Hepatocyte (in vitro differentiated cells): Measurements from ENCODE around the gene C19orf25. TPM values are rescaled to one million over a fixed set of nuclear protein-coding genes. Genes with fewer than 3 reads are reported as not detected.

ENCODE experiments used
- DNase-seq: peaks from one replicate; pipeline ENCODE4 v3.0.0-alpha.2; 2016; ENCODE audit warnings: low spot score
- H2AFZ ChIP-seq: fragments of 200-600 bp; sonication (generic); 2 replicates; pipeline ENCODE4 v1.6.0; 2016; ENCODE audit warnings: antibody characterized with exemption, mild to moderate bottlenecking
- H3K27ac ChIP-seq: fragments of 200-600 bp; sonication (generic); 2 replicates; pipeline ENCODE4 v1.5.1; 2016; ENCODE audit warnings: mild to moderate bottlenecking
- H3K27me3 ChIP-seq: fragments of 200-600 bp; sonication (generic); 2 replicates; pipeline ENCODE4 v1.6.1; 2016
- H3K36me3 ChIP-seq: fragments of 200-600 bp; sonication (generic); replicated peaks from 2 replicates; pipeline ENCODE4 v1.5.1; 2016; ENCODE audit warnings: low read depth; ENCODE audit not compliant: insufficient read depth
- H3K4me1 ChIP-seq: fragments of 200-600 bp; sonication (generic); 2 replicates; pipeline ENCODE4 v1.5.1; 2016; ENCODE audit warnings: mild to moderate bottlenecking, moderate library complexity; ENCODE audit not compliant: insufficient read depth
- H3K4me2 ChIP-seq: fragments of 200-600 bp; sonication (generic); 2 replicates; pipeline ENCODE4 v1.6.0; 2016
- H3K4me3 ChIP-seq: fragments of 200-600 bp; sonication (generic); 2 replicates; pipeline ENCODE4 v1.5.1; 2016; ENCODE audit warnings: mild to moderate bottlenecking
- H3K79me2 ChIP-seq: fragments of 200-600 bp; sonication (generic); 2 replicates; pipeline ENCODE4 v1.6.0; 2017; ENCODE audit warnings: mild to moderate bottlenecking
- H3K9me2 ChIP-seq: fragments of 200-600 bp; sonication (generic); replicated peaks from 2 replicates; pipeline ENCODE4 v1.6.0; 2017; ENCODE audit warnings: mild to moderate bottlenecking; ENCODE audit not compliant: insufficient read depth
- H3K9me3 ChIP-seq: fragments of 200-600 bp; sonication (generic); 2 replicates; pipeline ENCODE4 v1.5.1; 2016; ENCODE audit warnings: low read depth, mild to moderate bottlenecking
- H4K20me1 ChIP-seq: fragments of 200-600 bp; sonication (generic); 2 replicates; pipeline ENCODE4 v1.6.0; 2016; ENCODE audit warnings: mild to moderate bottlenecking; ENCODE audit not compliant: insufficient read depth, poor library complexity, severe bottlenecking
- EZH2 ChIP-seq: fragments of 200-600 bp; sonication (generic); IDR thresholded peaks from 2 replicates; pipeline ENCODE4 v1.6.1; 2016; ENCODE audit warnings: antibody characterized with exemption, mild to moderate bottlenecking, borderline replicate concordance
- EZH2phosphoT487 ChIP-seq: fragments of 200-600 bp; sonication (generic); IDR thresholded peaks from one replicate; pipeline ENCODE4 v1.6.1; 2018; ENCODE audit warnings: antibody characterized with exemption, mild to moderate bottlenecking, low read depth, moderate library complexity; ENCODE audit not compliant: unreplicated experiment, severe bottlenecking
- WGBS: methylation state at CpG from one replicate; pipeline ENCODE4 v1.1.6; 2016; ENCODE audit warnings: low lambda C conversion rate; ENCODE audit errors: missing lambda C conversion rate; 5-methylcytosine and 5-hydroxymethylcytosine counted together
- polyA plus RNA-seq: library from polyadenylated mRNA; unstranded; fragments of >200 nt; fragmentation: Nextera tagmentation; extraction: Ambion mirVana; gene quantifications from 2 replicates; pipeline ENCODE4 v1.2.1, GENCODE V29; 2016
- total RNA-seq: library from RNA; depleted of rRNA; stranded (reverse); fragments of >200 nt; gene quantifications from 2 replicates; pipeline ENCODE4 v1.2.3, GENCODE V29; 2014
- TF ChIP-seq, protein P1 (sequence below): fragments of 200-600 bp; sonication (generic); IDR thresholded peaks from 2 replicates; pipeline ENCODE4 v1.5.1; 2016; ENCODE audit warnings: antibody characterized with exemption, mild to moderate bottlenecking; ENCODE audit not compliant: poor library complexity

The C19orf25 gene
- total and polyA plus RNA-seq, 2 experiments from 2014 or later: 36.3 to 43.6 TPM

GRCh38 chr19:1510442-1510806 lies 31.4 kb upstream of the C19orf25 start:
- 40% methylated on average over 2 of the region's 25 CpGs for WGBS
- H3K9me3 ChIP-seq: no peaks in the 10 kb centered on the region
- H4K20me1 ChIP-seq: no peaks in the 10 kb centered on the region
- peaks cover 13% of the 10 kb centered on the region for H3K79me2 ChIP-seq
- peak overlapping the region; percentile 99 for H3K4me2 ChIP-seq
- H3K27ac ChIP-seq: peak overlapping the region; percentile 98
- H3K4me3 ChIP-seq: no peak overlapping the region
- no peaks in the 10 kb centered on the region for H3K36me3 ChIP-seq
- no peak overlapping the region for H2AFZ ChIP-seq
- H3K9me2 ChIP-seq: no peaks in the 10 kb centered on the region
- H3K4me1 ChIP-seq: peaks cover 35% of the 10 kb centered on the region
- DNase-seq: peak; percentile 75
- TF ChIP-seq, protein P1, sequence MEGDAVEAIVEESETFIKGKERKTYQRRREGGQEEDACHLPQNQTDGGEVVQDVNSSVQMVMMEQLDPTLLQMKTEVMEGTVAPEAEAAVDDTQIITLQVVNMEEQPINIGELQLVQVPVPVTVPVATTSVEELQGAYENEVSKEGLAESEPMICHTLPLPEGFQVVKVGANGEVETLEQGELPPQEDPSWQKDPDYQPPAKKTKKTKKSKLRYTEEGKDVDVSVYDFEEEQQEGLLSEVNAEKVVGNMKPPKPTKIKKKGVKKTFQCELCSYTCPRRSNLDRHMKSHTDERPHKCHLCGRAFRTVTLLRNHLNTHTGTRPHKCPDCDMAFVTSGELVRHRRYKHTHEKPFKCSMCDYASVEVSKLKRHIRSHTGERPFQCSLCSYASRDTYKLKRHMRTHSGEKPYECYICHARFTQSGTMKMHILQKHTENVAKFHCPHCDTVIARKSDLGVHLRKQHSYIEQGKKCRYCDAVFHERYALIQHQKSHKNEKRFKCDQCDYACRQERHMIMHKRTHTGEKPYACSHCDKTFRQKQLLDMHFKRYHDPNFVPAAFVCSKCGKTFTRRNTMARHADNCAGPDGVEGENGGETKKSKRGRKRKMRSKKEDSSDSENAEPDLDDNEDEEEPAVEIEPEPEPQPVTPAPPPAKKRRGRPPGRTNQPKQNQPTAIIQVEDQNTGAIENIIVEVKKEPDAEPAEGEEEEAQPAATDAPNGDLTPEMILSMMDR: no peak
- TF ChIP-seq EZH2phosphoT487 (no peak), EZH2 (no peak)
- H3K27me3 ChIP-seq: no peaks in the 10 kb centered on the region

- no peaks in the 10 kb centered on the region for H4K20me1 ChIP-seq
- peaks cover 13% of the 10 kb centered on the region for H3K79me2 ChIP-seq
- WGBS: 79% methylated on average over 11 of the region's 11 CpGs
- no peak overlapping the region for H3K4me3 ChIP-seq
- TF ChIP-seq, protein P1: no peak
- TF ChIP-seq EZH2 (no peak), EZH2phosphoT487 (no peak)
- H3K4me1 ChIP-seq: peaks cover 35% of the 10 kb centered on the region
- H3K4me2 ChIP-seq: peak overlapping the region; percentile 99
- no peak for DNase-seq
- no peak overlapping the region for H2AFZ ChIP-seq
- no peaks in the 10 kb centered on the region for H3K9me2 ChIP-seq
- peak overlapping the region; percentile 98 for H3K27ac ChIP-seq
- no peaks in the 10 kb centered on the region for H3K36me3 ChIP-seq
- H3K9me3 ChIP-seq: no peaks in the 10 kb centered on the region
- no peaks in the 10 kb centered on the region for H3K27me3 ChIP-seq
These were observed 30.8 kb upstream of the C19orf25 start for GRCh38 chr19:1509602-1510441.

- WGBS: 49% methylated on average over 10 of the region's 12 CpGs
- Histone ChIP-seq H3K9me3 (no peaks in the 10 kb centered on the region), H3K79me2 (peaks cover 13% of the 10 kb centered on the region), H3K9me2 (no peaks in the 10 kb centered on the region), H3K4me1 (peaks cover 33% of the 10 kb centered on the region), H3K36me3 (no peaks in the 10 kb centered on the region), H2AFZ (no peak overlapping the region), H3K27me3 (no peaks in the 10 kb centered on the region), H3K4me3 (no peak overlapping the region), H3K4me2 (peak overlapping the region; percentile 69), H3K27ac (peak overlapping the region; percentile 59), H4K20me1 (no peaks in the 10 kb centered on the region)
- TF ChIP-seq EZH2 (no peak), EZH2phosphoT487 (no peak)
- TF ChIP-seq, protein P1: no peak
- no peak for DNase-seq
These were observed 29.5 kb upstream of the C19orf25 start for GRCh38 chr19:1508507-1508856.
